ES-I3 (cell line): ENCODE results near the gene MAN1C1.

Source experiments
- H3K36me3 ChIP-seq: 2 replicates; pipeline ENCODE4 v1.6.1; 2013; ENCODE audit warnings: mild to moderate bottlenecking, low read length, control low read depth, moderate library complexity; ENCODE audit not compliant: insufficient read depth
- H3K4me1 ChIP-seq: 2 replicates; pipeline ENCODE4 v1.6.1; 2013; ENCODE audit warnings: mild to moderate bottlenecking, control low read depth, low read length; ENCODE audit not compliant: insufficient read depth
- H3K9ac ChIP-seq: 2 replicates; pipeline ENCODE4 v1.6.1; 2013; ENCODE audit warnings: low read depth, mild to moderate bottlenecking, low read length, moderate library complexity
- H3K9me3 ChIP-seq: 2 replicates; pipeline ENCODE4 v1.6.1; 2013; ENCODE audit warnings: mild to moderate bottlenecking, low read length, moderate library complexity; ENCODE audit not compliant: control insufficient read depth, insufficient read depth

MAN1C1 gene

DNA sequence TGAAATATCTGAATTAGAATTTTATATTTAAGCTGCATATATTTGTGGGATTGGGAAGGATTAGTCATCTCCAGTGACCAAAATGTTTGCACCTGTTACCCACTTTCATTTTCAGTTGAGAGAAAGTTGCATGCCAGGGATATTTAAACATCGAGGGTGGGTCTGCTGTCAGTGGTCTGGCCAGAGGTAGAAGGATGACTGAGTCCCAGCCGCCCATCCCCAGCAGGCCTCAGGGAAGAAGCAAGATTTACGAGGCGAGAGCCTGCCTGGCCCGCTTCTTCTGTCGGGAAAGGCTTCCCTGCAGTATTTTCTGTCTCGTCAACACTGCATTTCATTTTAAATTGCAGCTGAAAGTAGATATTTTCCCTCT, 1.4 kb upstream of the MAN1C1 start:
- peaks cover 14% of the 10 kb centered on the region for H3K4me1 ChIP-seq
- H3K36me3 ChIP-seq, result no peaks in the 10 kb centered on the region
- no peak overlapping the region for H3K9ac ChIP-seq
- H3K9me3 ChIP-seq, result no peaks in the 10 kb centered on the region

DNA sequence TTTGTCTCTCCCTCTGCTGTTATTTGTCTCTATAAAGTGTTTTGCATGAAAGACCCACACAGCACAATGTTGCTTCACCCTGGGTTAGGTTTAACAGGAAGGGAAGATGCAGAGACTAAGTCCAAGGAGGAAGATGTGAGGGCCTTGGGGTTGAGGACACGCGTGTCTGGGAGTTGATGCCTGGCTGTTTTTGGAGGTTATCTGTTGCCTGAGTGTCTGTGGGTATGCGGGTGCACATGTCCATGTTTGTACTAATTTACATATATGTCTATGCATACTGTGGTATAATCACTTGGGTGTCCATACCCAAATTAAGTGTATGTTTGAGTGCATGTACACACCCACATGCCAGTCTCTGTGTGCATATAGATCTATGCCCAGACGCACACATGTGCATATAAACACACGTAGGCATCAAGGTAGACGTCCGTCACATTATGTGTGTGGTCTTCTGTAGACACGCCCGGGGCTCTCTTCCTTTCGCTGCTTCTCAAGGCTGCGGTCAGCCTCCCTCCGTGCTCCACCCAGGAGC, 962 bp upstream of the MAN1C1 start:
- Histone ChIP-seq H3K4me1 (peaks cover 9% of the 10 kb centered on the region), H3K9ac (peak overlapping the region; percentile 77)

GRCh38 chr1:25616987-25617624, 515 bp downstream of the MAN1C1 start:
- H3K9me3 ChIP-seq, result no peaks in the 10 kb centered on the region
- no peaks in the 10 kb centered on the region for H3K36me3 ChIP-seq
- H3K4me1 ChIP-seq, result peaks cover 9% of the 10 kb centered on the region
- peak overlapping the region; percentile 69 for H3K9ac ChIP-seq

More for the DNA sequence above, 962 bp upstream of the MAN1C1 start:
- Histone ChIP-seq H3K9me3 (no peaks in the 10 kb centered on the region), H3K36me3 (no peaks in the 10 kb centered on the region)

GRCh38 chr1:25617625-25618432, 1.2 kb downstream of the MAN1C1 start:
- Histone ChIP-seq H3K36me3 (no peaks in the 10 kb centered on the region), H3K9ac (peak overlapping the region; percentile 69), H3K9me3 (no peaks in the 10 kb centered on the region), H3K4me1 (peaks cover 9% of the 10 kb centered on the region)

- Histone ChIP-seq H3K4me1 (peaks cover 9% of the 10 kb centered on the region), H3K9ac (peak overlapping the region; percentile 69), H3K9me3 (no peaks in the 10 kb centered on the region), H3K36me3 (no peaks in the 10 kb centered on the region)
Observed at GRCh38 chr1:25618433-25618808, 1.8 kb downstream of the MAN1C1 start.

GRCh38 chr1:25619101-25619890, 2.7 kb downstream of the MAN1C1 start:
- no peak overlapping the region for H3K9ac ChIP-seq
- no peaks in the 10 kb centered on the region for H3K36me3 ChIP-seq

GRCh38 chr1:25620211-25620610, 3.6 kb downstream of the MAN1C1 start:
- Histone ChIP-seq H3K36me3 (no peaks in the 10 kb centered on the region), H3K4me1 (peaks cover 9% of the 10 kb centered on the region), H3K9ac (no peak overlapping the region), H3K9me3 (no peaks in the 10 kb centered on the region)

More at GRCh38 chr1:25619101-25619890, 2.7 kb downstream of the MAN1C1 start:
- Histone ChIP-seq H3K4me1 (peaks cover 9% of the 10 kb centered on the region), H3K9me3 (no peaks in the 10 kb centered on the region)

DNA sequence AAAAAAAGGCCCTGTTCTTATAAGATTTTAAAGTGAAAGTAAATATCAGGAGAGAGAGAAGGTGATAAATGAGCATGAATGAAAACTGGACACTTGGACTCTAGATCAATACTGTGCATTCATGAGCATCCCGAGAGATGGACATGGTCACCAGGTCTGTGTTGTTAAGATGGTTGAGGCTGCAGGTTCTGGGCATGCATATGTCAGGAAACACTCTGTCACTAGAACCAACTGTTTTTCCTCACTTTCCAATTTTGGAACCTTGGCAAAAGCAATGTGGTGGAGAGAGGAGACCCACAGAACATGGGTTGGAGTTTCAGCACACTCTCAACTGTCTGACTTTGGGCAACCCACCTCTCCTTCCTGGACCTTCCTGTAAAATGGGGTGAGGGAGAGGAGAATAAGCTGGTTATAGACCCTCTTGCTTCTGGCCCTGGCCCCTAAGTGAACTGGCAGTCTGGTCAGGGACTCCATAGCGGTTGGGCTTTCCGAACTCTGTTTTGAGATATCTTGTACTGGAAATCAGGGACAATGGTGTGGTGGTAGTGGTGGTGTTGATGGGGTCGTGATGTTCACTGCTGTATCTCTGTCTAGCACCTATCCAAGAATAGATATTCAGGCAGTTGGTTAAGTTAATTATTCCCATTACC, 4.2 kb downstream of the MAN1C1 start:
- Histone ChIP-seq H3K36me3 (no peaks in the 10 kb centered on the region), H3K4me1 (peaks cover 9% of the 10 kb centered on the region), H3K9ac (no peak overlapping the region), H3K9me3 (no peaks in the 10 kb centered on the region)

- Histone ChIP-seq H3K9me3 (no peaks in the 10 kb centered on the region), H3K4me1 (peaks cover 9% of the 10 kb centered on the region)
Observed at GRCh38 chr1:25621876-25622275, 5.3 kb downstream of the MAN1C1 start.

DNA sequence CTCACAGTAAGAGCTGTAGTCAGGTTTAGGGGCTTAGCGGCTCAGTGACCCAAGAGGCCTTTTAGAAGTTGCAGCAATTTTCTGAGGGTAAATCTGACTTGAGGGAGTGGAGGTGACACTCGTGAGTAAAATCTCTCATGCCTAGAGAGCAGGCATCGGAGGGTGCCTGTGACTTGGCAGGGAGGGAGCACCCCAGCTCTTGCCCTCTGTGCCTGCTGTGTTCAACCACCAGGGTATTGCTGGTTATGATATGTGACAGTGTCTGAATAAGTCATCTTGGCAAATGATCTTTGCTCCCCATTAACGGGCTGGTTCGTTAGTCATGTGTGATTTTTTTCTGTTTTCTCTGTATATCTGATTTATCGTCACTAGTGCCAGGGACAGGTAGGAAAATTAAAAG, 5.9 kb downstream of the MAN1C1 start:
- Histone ChIP-seq H3K4me1 (peaks cover 9% of the 10 kb centered on the region), H3K9ac (no peak overlapping the region), H3K9me3 (no peaks in the 10 kb centered on the region), H3K36me3 (no peaks in the 10 kb centered on the region)

More at GRCh38 chr1:25621876-25622275, 5.3 kb downstream of the MAN1C1 start:
- no peaks in the 10 kb centered on the region for H3K36me3 ChIP-seq
- H3K9ac ChIP-seq, result no peak overlapping the region

DNA sequence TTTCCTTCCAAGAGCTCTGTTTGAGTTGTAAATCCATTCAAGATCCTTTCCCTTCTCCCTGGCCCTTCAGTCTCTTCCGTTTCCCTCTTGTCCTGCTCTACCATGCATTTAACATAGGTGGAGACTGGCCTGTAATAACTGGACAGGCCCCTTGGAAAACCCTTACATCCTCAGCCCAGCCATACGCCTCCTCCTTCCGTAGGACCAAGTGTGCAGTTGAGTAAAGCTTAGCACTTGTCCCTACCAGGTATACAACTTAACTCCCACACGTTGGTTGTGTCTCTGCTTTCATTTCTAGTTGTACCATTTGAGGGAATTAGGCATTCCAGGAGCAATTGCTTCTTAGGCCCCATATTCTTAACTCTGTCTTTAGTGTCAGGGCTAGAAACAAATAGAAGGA, 6.4 kb downstream of the MAN1C1 start:
- Histone ChIP-seq H3K9me3 (no peaks in the 10 kb centered on the region), H3K36me3 (no peaks in the 10 kb centered on the region), H3K4me1 (peaks cover 9% of the 10 kb centered on the region), H3K9ac (no peak overlapping the region)

DNA sequence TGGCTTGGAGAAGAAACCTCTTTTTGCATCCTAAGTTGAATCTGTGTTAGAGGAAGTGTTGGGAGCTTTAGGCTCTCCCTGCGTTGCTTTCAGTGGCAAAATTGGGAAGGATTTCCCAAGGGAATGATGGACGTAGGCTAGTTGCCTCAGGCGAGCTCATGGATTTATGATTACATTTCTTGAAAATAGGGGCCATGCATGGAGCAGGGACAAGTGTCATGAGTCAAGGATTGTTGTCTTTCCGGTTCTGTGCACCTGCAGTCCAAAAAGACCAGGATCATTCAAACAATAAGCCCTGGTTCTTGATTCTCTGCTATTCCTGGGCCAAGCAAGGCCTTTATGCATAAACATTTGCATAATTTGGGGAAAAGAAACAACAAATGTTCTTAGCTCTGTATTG, 7.1 kb downstream of the MAN1C1 start:
- Histone ChIP-seq H3K36me3 (no peaks in the 10 kb centered on the region), H3K4me1 (peaks cover 9% of the 10 kb centered on the region), H3K9ac (no peak overlapping the region), H3K9me3 (no peaks in the 10 kb centered on the region)

DNA sequence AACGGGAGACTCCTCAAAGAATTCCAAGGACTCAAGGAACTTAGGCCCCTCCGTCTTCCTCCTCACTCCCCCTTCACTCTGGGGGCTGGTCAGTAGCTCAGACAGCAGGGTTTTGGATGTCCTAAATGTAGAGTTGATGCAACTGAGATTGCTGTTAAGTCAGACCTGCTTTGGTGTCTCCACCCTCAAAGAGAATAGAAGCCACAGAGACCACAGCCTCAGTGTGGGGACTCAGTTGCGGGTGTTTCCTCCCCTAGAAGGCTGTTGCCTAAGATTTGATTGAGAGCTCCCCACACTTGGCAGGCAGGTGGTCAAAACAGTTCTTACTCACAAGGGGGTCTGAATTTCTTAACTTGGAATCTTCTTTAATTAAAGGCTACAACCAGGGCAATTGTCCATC, 7.6 kb downstream of the MAN1C1 start:
- Histone ChIP-seq H3K36me3 (no peaks in the 10 kb centered on the region), H3K4me1 (peaks cover 9% of the 10 kb centered on the region), H3K9ac (no peak overlapping the region)

DNA sequence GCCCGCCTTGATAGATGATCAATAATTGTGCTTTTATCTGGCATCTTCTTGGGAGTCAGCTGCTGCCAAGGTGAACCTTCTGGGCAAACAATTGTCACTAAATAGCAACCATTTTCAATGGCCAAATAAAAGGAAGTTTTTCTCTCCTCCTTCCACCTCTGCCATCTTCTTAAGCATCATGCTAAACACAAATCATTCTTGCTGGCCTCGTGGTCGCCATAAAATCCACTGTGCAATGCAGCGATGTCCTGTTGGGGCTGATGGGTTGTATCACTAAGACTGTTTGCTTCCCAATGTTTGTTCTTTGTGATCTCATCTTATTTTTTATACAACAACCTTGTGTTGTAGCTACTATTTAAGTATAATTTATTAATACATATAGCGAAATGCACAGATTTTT, 8.0 kb downstream of the MAN1C1 start:
- no peaks in the 10 kb centered on the region for H3K36me3 ChIP-seq
- peaks cover 4% of the 10 kb centered on the region for H3K4me1 ChIP-seq
- H3K9me3 ChIP-seq, result no peaks in the 10 kb centered on the region
- no peak overlapping the region for H3K9ac ChIP-seq

More for the DNA sequence above, 7.6 kb downstream of the MAN1C1 start:
- H3K9me3 ChIP-seq, result no peaks in the 10 kb centered on the region
